OCI-LY3 (cell line): ENCODE data around the gene RAB27B.

Experiments used
- CTCF ChIP-seq: fragments of 200-600, 300-600 bp; sonication (generic); IDR thresholded peaks from 2 replicates; pipeline ENCODE4 v1.5.1; 2014; ENCODE audit warnings: antibody characterized with exemption, low read length, low read depth
- EZH2phosphoT487 ChIP-seq: fragments of 200-600 bp; shearing (Covaris generic); IDR thresholded peaks from 2 replicates; pipeline ENCODE4 v1.6.1; 2018; ENCODE audit warnings: antibody characterized with exemption, mixed run types, low read depth

- TF ChIP-seq CTCF (no peak), EZH2phosphoT487 (no peak)
Observed at GRCh38 chr18:54822872-54823845, 5.1 kb upstream of the RAB27B start.
